H9 (cell line): ENCODE data around the gene NFIX. TPM values are rescaled to one million over a fixed set of nuclear protein-coding genes. Genes with fewer than 3 reads are reported as not detected.

ENCODE experiments used
- DNase-seq: peaks from one replicate; pipeline ENCODE4 v3.0.0-alpha.2; 2017
- H2AFZ ChIP-seq: one replicate; pipeline ENCODE4 v1.6.1; 2013; ENCODE audit warnings: mild to moderate bottlenecking, low read length, control low read depth, moderate library complexity
- H2AK5ac ChIP-seq: 2 replicates; pipeline ENCODE4 v1.6.1; 2013; ENCODE audit warnings: low read length, control low read depth, mixed read lengths; ENCODE audit not compliant: insufficient read length
- H2BK120ac ChIP-seq: one replicate; pipeline ENCODE4 v1.6.1; 2013; ENCODE audit warnings: low read depth, mild to moderate bottlenecking, low read length, control low read depth, inconsistent platforms; ENCODE audit not compliant: poor library complexity, severe bottlenecking
- H2BK12ac ChIP-seq: 2 replicates; pipeline ENCODE4 v1.6.1; 2013; ENCODE audit warnings: low read length, control low read depth, mixed read lengths, low read depth; ENCODE audit not compliant: insufficient read length
- H2BK15ac ChIP-seq: 2 replicates; pipeline ENCODE4 v1.6.1; 2013; ENCODE audit warnings: low read depth, low read length, control low read depth
- H2BK20ac ChIP-seq: one replicate; pipeline ENCODE4 v1.6.1; 2013; ENCODE audit warnings: low read depth, mild to moderate bottlenecking, low read length, control low read depth, inconsistent platforms; ENCODE audit not compliant: poor library complexity, severe bottlenecking
- H2BK5ac ChIP-seq: 2 replicates; pipeline ENCODE4 v1.6.1; 2013; ENCODE audit warnings: low read length, control low read depth, mixed read lengths; ENCODE audit not compliant: insufficient read length
- H3K14ac ChIP-seq: 2 replicates; pipeline ENCODE4 v1.6.1; 2013; ENCODE audit warnings: low read length, control low read depth; ENCODE audit not compliant: insufficient read depth
- H3K18ac ChIP-seq: 2 replicates; pipeline ENCODE4 v1.6.1; 2013; ENCODE audit warnings: low read depth, mild to moderate bottlenecking, mixed read lengths, low read length, control low read depth; ENCODE audit not compliant: insufficient read length
- H3K23ac ChIP-seq: 2 replicates; pipeline ENCODE4 v1.6.1; 2013; ENCODE audit warnings: low read length, control low read depth, mixed read lengths, low read depth; ENCODE audit not compliant: insufficient read length
- H3K23me2 ChIP-seq: 2 replicates; pipeline ENCODE4 v1.6.1; 2013; ENCODE audit warnings: low read depth, mild to moderate bottlenecking, mixed read lengths, low read length, control low read depth; ENCODE audit not compliant: insufficient read length, poor library complexity, severe bottlenecking
- H3K27ac ChIP-seq: 2 replicates; pipeline ENCODE4 v1.5.1; 2013; ENCODE audit warnings: low read length, control low read depth, mixed read lengths, low read depth; ENCODE audit not compliant: insufficient read length
- H3K27me3 ChIP-seq: 2 replicates; pipeline ENCODE4 v1.6.1; 2013; ENCODE audit warnings: low read length, control low read depth, inconsistent platforms; ENCODE audit not compliant: insufficient read depth
- H3K4ac ChIP-seq: 2 replicates; pipeline ENCODE4 v1.6.1; 2013; ENCODE audit warnings: low read depth, mild to moderate bottlenecking, control low read depth, inconsistent platforms, low read length, moderate library complexity
- H3K4me1 ChIP-seq: 2 replicates; pipeline ENCODE4 v1.6.1; 2013; ENCODE audit warnings: low read length, control low read depth, inconsistent platforms; ENCODE audit not compliant: insufficient read depth
- H3K4me2 ChIP-seq: 2 replicates; pipeline ENCODE4 v1.6.1; 2013; ENCODE audit warnings: low read length, control low read depth, mixed read lengths; ENCODE audit not compliant: insufficient read length, insufficient read depth
- H3K56ac ChIP-seq: 2 replicates; pipeline ENCODE4 v1.6.1; 2013; ENCODE audit warnings: low read depth, mild to moderate bottlenecking, mixed read lengths, low read length, control low read depth; ENCODE audit not compliant: insufficient read length
- H3K79me1 ChIP-seq: 2 replicates; pipeline ENCODE4 v1.6.1; 2013; ENCODE audit warnings: low read depth, mild to moderate bottlenecking, moderate library complexity, low read length, control low read depth, inconsistent platforms; ENCODE audit not compliant: insufficient read depth, poor library complexity, severe bottlenecking
- H3K79me2 ChIP-seq: 2 replicates; pipeline ENCODE4 v1.6.1; 2013; ENCODE audit warnings: low read length, control low read depth, inconsistent platforms; ENCODE audit not compliant: insufficient read depth
- H3K9ac ChIP-seq: 2 replicates; pipeline ENCODE4 v1.6.1; 2013; ENCODE audit warnings: low read length, control low read depth, mixed read lengths; ENCODE audit not compliant: insufficient read length; ENCODE audit errors: extremely low read depth
- H3K9me3 ChIP-seq: one replicate; pipeline ENCODE4 v1.6.1; 2013; ENCODE audit warnings: low read depth, low read length, inconsistent platforms; ENCODE audit not compliant: control insufficient read depth
- H3T11ph ChIP-seq: one replicate; pipeline ENCODE4 v1.6.1; 2013; ENCODE audit warnings: mild to moderate bottlenecking, low read length, control low read depth, inconsistent platforms
- H4K20me1 ChIP-seq: one replicate; pipeline ENCODE4 v1.6.1; 2013; ENCODE audit not compliant: control insufficient read depth, insufficient read length, insufficient read depth
- H4K5ac ChIP-seq: 2 replicates; pipeline ENCODE4 v1.6.1; 2013; ENCODE audit warnings: low read depth, mild to moderate bottlenecking, mixed read lengths, low read length, control low read depth; ENCODE audit not compliant: insufficient read length
- H4K8ac ChIP-seq: replicated peaks from 2 replicates; pipeline ENCODE4 v1.6.1; 2013; ENCODE audit warnings: low read length, control low read depth, mixed read lengths, low read depth; ENCODE audit not compliant: insufficient read length
- H4K91ac ChIP-seq: 2 replicates; pipeline ENCODE4 v1.6.1; 2013; ENCODE audit warnings: low read depth, mild to moderate bottlenecking, moderate library complexity, mixed read lengths, low read length, control low read depth; ENCODE audit not compliant: insufficient read length
- H3K27ac Mint-ChIP-seq, 3 experiments: 2 replicates in 2 of 3; 3 replicates in 1 of 3; pipeline ENCODE4 v1.8.0; 2020 to 2021; ENCODE audit warnings: mixed read lengths in 3 of 3, mild to moderate bottlenecking in 1 of 3, moderate library complexity in 1 of 3
- H3K27me3 Mint-ChIP-seq: 2 replicates; pipeline ENCODE4 v1.8.0; 2021; ENCODE audit warnings: low read depth, mild to moderate bottlenecking, moderate library complexity, mixed read lengths
- H3K36me3 Mint-ChIP-seq, 3 experiments: 2 replicates in 2 of 3; 3 replicates in 1 of 3; pipeline ENCODE4 v1.8.0; 2020 to 2021; ENCODE audit warnings: low read depth in 3 of 3, mixed read lengths in 3 of 3; ENCODE audit not compliant: insufficient read depth in 1 of 3
- H3K4me1 Mint-ChIP-seq, 2 experiments: 2 replicates each; pipeline ENCODE4 v1.8.0; 2020; ENCODE audit warnings: mixed read lengths in 2 of 2
- H3K4me3 Mint-ChIP-seq, 2 experiments: 2 replicates in 1 of 2; 3 replicates in 1 of 2; pipeline ENCODE4 v1.8.0; 2020 to 2021; ENCODE audit warnings: mild to moderate bottlenecking in 2 of 2, mixed read lengths in 2 of 2, moderate library complexity in 1 of 2
- H3K9me3 Mint-ChIP-seq, 2 experiments: 2 replicates in 1 of 2; 3 replicates in 1 of 2; pipeline ENCODE4 v1.8.0; 2020; ENCODE audit warnings: mild to moderate bottlenecking in 2 of 2, mixed read lengths in 2 of 2, moderate library complexity in 1 of 2
- WGBS: extraction: QIAGEN DNeasy Blood & Tissue Kit; methylation state at CpG from one replicate; pipeline ENCODE4 v1.1.7; 2013; ENCODE audit warnings: missing lambda C conversion rate, low lambda C conversion rate, mixed read lengths; ENCODE audit not compliant: insufficient read length; ENCODE audit errors: extremely low coverage; 5-methylcytosine and 5-hydroxymethylcytosine counted together
- total RNA-seq: library from RNA; stranded (reverse); gene quantifications from 2 replicates; pipeline ENCODE4 v1.2.1, GENCODE V29; 2021
- TF ChIP-seq, protein P1 (sequence below): fragments of 200-600 bp; sonication (generic); conservative IDR thresholded peaks from 3 replicates; pipeline ENCODE4 v1.8.0; 2021; ENCODE audit warnings: antibody characterized with exemption, mild to moderate bottlenecking

NFIX gene
- total RNA-seq, 1 experiment from 2014 or later: 0.31 TPM

DNA sequence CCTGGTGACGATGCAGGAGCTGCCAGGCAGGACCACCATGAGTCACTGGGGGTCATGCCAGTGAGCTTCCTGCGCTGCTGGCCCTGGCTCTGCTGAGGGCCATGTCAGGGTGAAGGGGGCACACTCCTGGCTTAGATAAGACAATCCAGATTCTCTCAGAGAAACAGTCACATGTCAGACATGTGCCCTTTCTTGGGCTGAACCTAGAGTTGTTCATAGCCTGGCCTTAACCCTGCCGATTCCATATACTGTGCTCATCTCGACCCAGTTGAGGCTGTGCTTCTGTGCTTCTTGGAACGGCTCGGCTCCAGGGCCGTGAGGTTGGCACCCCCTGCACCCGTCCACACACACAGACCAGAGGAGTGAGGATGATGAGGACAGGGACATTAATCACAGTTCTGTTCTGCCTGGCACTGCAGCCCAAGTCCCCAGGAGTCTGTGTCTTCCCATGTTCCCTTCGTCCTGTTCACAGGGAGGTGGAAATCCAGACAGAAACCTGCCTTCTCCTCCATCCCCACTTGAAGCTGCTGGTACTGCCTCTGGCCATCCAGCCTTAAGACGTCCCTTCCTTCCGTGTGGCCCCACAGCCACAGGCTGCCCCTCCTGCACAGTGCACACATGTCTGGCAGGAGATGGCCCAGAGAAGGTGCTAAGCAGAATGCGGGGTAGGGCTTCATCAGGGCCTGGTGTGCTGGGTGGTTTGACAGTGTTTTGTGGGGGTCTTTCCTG is 57.3 kb downstream of the NFIX start:
- H4K20me1 ChIP-seq: no peaks in the 10 kb centered on the region
- no peak overlapping the region for H2AFZ ChIP-seq
- H2AK5ac ChIP-seq: no peak overlapping the region
- no peaks in the 10 kb centered on the region for H3K79me1 ChIP-seq
- H3K36me3 Mint-ChIP-seq: no peaks in the 10 kb centered on the region; a peak in 2 of 7 replicates
- no peak for DNase-seq
- no peak overlapping the region for H3T11ph ChIP-seq
- no peaks in the 10 kb centered on the region for H3K79me2 ChIP-seq
- H3K27me3 ChIP-seq: peaks cover 69% of the 10 kb centered on the region
- H2BK5ac ChIP-seq: no peak overlapping the region
- no peak overlapping the region for H3K9ac ChIP-seq
- H3K9me3 ChIP-seq: no peaks in the 10 kb centered on the region
- H3K9me3 Mint-ChIP-seq: peaks cover 0 to 10% of the 10 kb centered on the region in 2 experiments; a peak in 2 of 5 replicates
- TF ChIP-seq, protein P1, sequence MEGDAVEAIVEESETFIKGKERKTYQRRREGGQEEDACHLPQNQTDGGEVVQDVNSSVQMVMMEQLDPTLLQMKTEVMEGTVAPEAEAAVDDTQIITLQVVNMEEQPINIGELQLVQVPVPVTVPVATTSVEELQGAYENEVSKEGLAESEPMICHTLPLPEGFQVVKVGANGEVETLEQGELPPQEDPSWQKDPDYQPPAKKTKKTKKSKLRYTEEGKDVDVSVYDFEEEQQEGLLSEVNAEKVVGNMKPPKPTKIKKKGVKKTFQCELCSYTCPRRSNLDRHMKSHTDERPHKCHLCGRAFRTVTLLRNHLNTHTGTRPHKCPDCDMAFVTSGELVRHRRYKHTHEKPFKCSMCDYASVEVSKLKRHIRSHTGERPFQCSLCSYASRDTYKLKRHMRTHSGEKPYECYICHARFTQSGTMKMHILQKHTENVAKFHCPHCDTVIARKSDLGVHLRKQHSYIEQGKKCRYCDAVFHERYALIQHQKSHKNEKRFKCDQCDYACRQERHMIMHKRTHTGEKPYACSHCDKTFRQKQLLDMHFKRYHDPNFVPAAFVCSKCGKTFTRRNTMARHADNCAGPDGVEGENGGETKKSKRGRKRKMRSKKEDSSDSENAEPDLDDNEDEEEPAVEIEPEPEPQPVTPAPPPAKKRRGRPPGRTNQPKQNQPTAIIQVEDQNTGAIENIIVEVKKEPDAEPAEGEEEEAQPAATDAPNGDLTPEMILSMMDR: no peak
- no peak overlapping the region for H3K23ac ChIP-seq
- peaks cover 3% of the 10 kb centered on the region for H3K23me2 ChIP-seq
- H2BK12ac ChIP-seq: no peak overlapping the region
- no peak overlapping the region for H3K4me3 Mint-ChIP-seq
- H4K8ac ChIP-seq: no peak overlapping the region
- H4K91ac ChIP-seq: no peak overlapping the region
- no peak overlapping the region for H3K14ac ChIP-seq
- no peak overlapping the region for H2BK20ac ChIP-seq
- H3K18ac ChIP-seq: no peak overlapping the region
- H3K27ac Mint-ChIP-seq: no peak overlapping the region
- no CpG with 5 or more reads among the region's 12 CpGs for WGBS
- no peak overlapping the region for H4K5ac ChIP-seq
- H3K4me2 ChIP-seq: no peak overlapping the region
- H3K56ac ChIP-seq: no peak overlapping the region
- peaks cover 97% of the 10 kb centered on the region for H3K27me3 Mint-ChIP-seq
- no peak overlapping the region for H2BK120ac ChIP-seq
- H2BK15ac ChIP-seq: no peak overlapping the region
- peaks cover 36 to 55% of the 10 kb centered on the region in 2 experiments for H3K4me1 Mint-ChIP-seq
- no peak overlapping the region for H3K27ac ChIP-seq
- peaks cover 5% of the 10 kb centered on the region; the same call in 1 of the 2 replicates for H3K4me1 ChIP-seq
- H3K4ac ChIP-seq: no peak overlapping the region
